Daoy (cell line): ENCODE results near the gene SH3TC1. TPM values are rescaled to one million over a fixed set of nuclear protein-coding genes. Genes with fewer than 3 reads are reported as not detected.

ENCODE experiments used
- DNase-seq: peaks from one replicate; pipeline ENCODE4 v3.0.0-alpha.2; 2015; ENCODE audit warnings: low read depth
- total RNA-seq: library from RNA; depleted of rRNA; stranded (reverse); fragments of >200 nt; shearing (Covaris generic); gene quantifications from 2 replicates; pipeline ENCODE4 v1.2.3, GENCODE V29; 2014

SH3TC1 gene
- total RNA-seq, 1 experiment from 2014 or later, result 10.1 TPM

GRCh38 chr4:8260656-8261111 lies 61.6 kb downstream of the SH3TC1 start:
- peak; percentile 68 for DNase-seq

- DNase-seq, result peak; percentile 70
Observed at GRCh38 chr4:8261851-8262535, 62.9 kb downstream of the SH3TC1 start.

- no peak for DNase-seq
Observed at GRCh38 chr4:8262637-8263322, 63.7 kb downstream of the SH3TC1 start.

GRCh38 chr4:8263397-8263796 lies 64.3 kb downstream of the SH3TC1 start:
- DNase-seq, result no peak

GRCh38 chr4:8264106-8264505 lies 65.0 kb downstream of the SH3TC1 start:
- DNase-seq, result no peak

GRCh38 chr4:8265171-8265929 lies 66.3 kb downstream of the SH3TC1 start:
- DNase-seq, result no peak

- DNase-seq, result no peak
Observed at GRCh38 chr4:8266088-8266487, 67.0 kb downstream of the SH3TC1 start.

- no peak for DNase-seq
Observed at GRCh38 chr4:8266508-8266907, 67.4 kb downstream of the SH3TC1 start.

- DNase-seq, result peak; percentile 79
Observed at GRCh38 chr4:8267077-8267476, 68.0 kb downstream of the SH3TC1 start.

GRCh38 chr4:8268211-8268610 lies 69.1 kb downstream of the SH3TC1 start:
- no peak for DNase-seq

GRCh38 chr4:8268901-8269534 lies 69.9 kb downstream of the SH3TC1 start:
- no peak for DNase-seq

- DNase-seq, result peak; percentile 55
Observed at GRCh38 chr4:8269535-8270417, 70.7 kb downstream of the SH3TC1 start, which contains the start of gene HTRA3. HTRA3 (plus strand) TSS chr4:8269754; CDS start chr4:8269969, 215 bp downstream.

- no peak for DNase-seq
Observed at GRCh38 chr4:8270418-8270771, 71.3 kb downstream of the SH3TC1 start.

GRCh38 chr4:8270912-8271815 lies 72.1 kb downstream of the SH3TC1 start:
- DNase-seq, result no peak

GRCh38 chr4:8271821-8272220 lies 72.7 kb downstream of the SH3TC1 start:
- no peak for DNase-seq

GRCh38 chr4:8272472-8273428 lies 73.7 kb downstream of the SH3TC1 start:
- DNase-seq, result no peak

GRCh38 chr4:8273450-8273849 lies 74.4 kb downstream of the SH3TC1 start:
- no peak for DNase-seq

GRCh38 chr4:8274066-8274652 lies 75.1 kb downstream of the SH3TC1 start:
- no peak for DNase-seq
